Activated CD8-positive, alpha-beta memory T cell treated with anti-CD3 and anti-CD28 coated beads, Interleukin-2, amount 10 ng/mL, durations not matched to agents 7 days and 5 days (primary cell): ENCODE measurements around the gene NUP85. TPM values are rescaled to one million over a fixed set of nuclear protein-coding genes. Genes with fewer than 3 reads are reported as not detected.

Source experiments
- ATAC-seq: fragments of 150-1000 bp; cut with Tn5 transposase; one replicate; pipeline ENCODE4 v1.10.0; 2021; ENCODE audit warnings: moderate library complexity
- CTCF ChIA-PET: fragments of 350-600 bp; sonication (Branson Sonifier 250); formaldehyde crosslinking; loops from one replicate; lab custom pipeline; 2021; ENCODE audit warnings: antibody characterized with exemption; lab: Charles Lee
- DNase-seq: peaks from one replicate; pipeline ENCODE4 v3.0.0-alpha.2; 2020
- H3K27ac Mint-ChIP-seq: one replicate; pipeline ENCODE4 v1.8.0; 2021; ENCODE audit warnings: mild to moderate bottlenecking, mixed read lengths
- H3K27me3 Mint-ChIP-seq: one replicate; pipeline ENCODE4 v1.8.0; 2021; ENCODE audit warnings: mixed read lengths
- H3K36me3 Mint-ChIP-seq: one replicate; pipeline ENCODE4 v1.8.0; 2021; ENCODE audit warnings: mild to moderate bottlenecking, mixed read lengths
- H3K4me1 Mint-ChIP-seq: one replicate; pipeline ENCODE4 v1.8.0; 2021; ENCODE audit warnings: mixed read lengths
- H3K4me3 Mint-ChIP-seq: one replicate; pipeline ENCODE4 v1.8.0; 2021; ENCODE audit warnings: mild to moderate bottlenecking, moderate library complexity, mixed read lengths
- H3K9me3 Mint-ChIP-seq: one replicate; pipeline ENCODE4 v1.8.0; 2022; ENCODE audit warnings: low read depth, mixed read lengths
- total RNA-seq, 2 experiments: library from RNA; stranded (reverse); gene quantifications; one replicate each; pipeline ENCODE4 v1.2.3, GENCODE V29; 2021

NUP85 gene
- total RNA-seq, 2 experiments from 2014 or later: 164 to 176 TPM

DNA sequence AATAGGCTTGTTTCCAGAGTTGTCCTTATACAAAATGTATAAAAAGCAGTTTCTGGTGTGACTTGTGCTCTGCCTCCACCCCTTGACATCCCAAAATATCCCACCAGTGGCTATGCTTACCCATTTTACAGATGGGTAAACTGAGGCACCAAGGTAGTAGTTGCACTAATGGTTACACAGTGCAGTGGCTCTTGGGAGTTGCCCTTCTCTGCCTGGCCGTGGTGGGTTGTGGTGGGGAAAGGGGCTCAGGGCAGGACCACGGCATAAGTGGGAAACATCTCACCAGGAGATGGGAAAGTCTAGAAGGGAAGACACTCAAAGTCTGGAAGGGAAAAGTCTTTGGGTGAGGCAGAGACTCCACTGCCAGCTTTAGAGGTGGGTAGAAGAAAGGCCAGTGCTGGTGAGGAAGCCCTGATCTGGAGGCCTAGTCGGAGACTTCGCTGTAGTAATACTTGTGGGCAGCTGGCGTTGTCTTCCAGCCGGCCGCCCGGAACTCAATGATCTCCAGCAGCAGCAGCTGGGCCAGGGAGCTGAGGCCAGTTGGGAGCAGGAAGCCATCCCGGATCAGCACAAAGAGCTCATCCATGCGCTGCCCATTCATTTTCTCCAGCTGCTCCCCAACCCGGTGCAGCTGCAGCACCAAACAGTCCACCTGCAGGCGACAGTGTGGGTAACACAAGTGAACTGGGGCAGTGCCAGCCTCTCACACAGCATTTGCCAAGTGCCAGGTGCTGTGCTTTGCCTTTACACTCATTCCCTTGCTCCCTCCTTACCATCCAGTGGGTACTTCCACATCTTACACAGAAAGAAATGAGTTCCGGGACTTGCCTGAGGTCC is 61.1 kb downstream of the NUP85 start:
- Mint-ChIP-seq H3K27ac (no peak overlapping the region), H3K4me1 (peaks cover 29% of the 10 kb centered on the region), H3K9me3 (no peaks in the 10 kb centered on the region), H3K4me3 (no peak overlapping the region), H3K27me3 (no peaks in the 10 kb centered on the region), H3K36me3 (peaks cover 13% of the 10 kb centered on the region)
- DNase-seq (no peak), ATAC-seq (no peak)
- CTCF ChIA-PET: interaction anchor here (0.9 kb wide), 1 partner anchor 23 kb away, joined by 3 read pairs; the partner anchor contains the start of gene SLC25A19

DNA sequence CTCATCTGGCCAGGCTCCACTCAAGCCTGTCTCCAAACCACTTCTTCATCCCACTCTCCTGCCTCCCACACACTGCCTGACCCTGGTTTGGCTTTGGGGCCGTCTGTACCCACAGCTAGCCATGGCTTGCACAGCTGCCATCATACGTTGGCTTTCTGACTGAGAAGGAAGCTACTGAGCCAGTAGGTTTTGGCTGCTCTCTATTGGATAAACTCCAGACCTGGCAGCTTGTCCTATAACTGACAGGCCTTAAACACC is 61.6 kb downstream of the NUP85 start:
- H3K9me3 Mint-ChIP-seq: no peaks in the 10 kb centered on the region
- no peak overlapping the region for H3K27ac Mint-ChIP-seq
- no peak for DNase-seq
- peaks cover 15% of the 10 kb centered on the region for H3K36me3 Mint-ChIP-seq
- H3K27me3 Mint-ChIP-seq: no peaks in the 10 kb centered on the region
- CTCF ChIA-PET: interaction anchor here (0.9 kb wide), 1 partner anchor 22 kb away, joined by 3 read pairs; the partner anchor contains the start of gene SLC25A19
- H3K4me1 Mint-ChIP-seq: peaks cover 32% of the 10 kb centered on the region
- no peak overlapping the region for H3K4me3 Mint-ChIP-seq
- no peak for ATAC-seq

DNA sequence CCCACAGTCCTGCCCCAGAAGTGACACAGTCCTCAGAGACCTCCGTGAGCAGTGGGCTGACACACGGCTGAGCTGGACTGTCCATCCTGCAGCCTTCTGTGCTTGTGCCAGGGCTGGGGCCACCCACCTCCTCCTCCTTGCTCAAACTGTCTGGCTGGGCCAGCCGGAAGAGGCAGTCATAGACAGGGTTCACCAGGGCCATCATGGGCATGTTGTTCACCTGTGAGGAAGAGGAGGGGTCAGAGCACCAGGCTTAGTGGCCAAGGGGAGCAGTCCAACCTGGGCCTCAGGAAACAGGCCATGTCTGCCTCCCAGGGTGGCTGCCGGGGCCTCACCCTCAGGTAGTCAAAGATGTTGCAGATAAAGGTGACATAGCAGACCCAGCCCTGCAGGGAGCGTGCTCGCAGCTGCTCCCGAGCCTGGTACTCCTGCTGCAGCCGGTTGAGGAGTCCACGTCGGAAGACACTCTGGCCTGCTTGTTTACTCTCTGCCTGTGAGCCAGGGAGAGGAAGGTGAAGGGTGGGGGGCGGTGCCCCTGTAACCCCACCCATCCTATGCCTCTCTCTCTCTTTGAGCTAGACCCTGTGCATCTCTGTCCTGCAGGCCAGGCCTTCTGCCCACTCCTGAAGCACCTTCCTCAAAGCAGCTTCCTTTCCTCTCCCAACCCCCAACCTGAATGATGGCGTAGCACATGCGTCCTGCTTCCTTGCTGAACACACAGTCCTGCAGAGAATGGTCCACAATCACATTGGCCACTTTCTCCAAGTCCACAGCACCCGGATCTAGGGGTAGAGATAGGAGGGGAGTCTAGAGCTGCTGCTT is 62.1 kb downstream of the NUP85 start:
- Mint-ChIP-seq H3K36me3 (peaks cover 16% of the 10 kb centered on the region), H3K27ac (no peak overlapping the region), H3K27me3 (no peaks in the 10 kb centered on the region), H3K9me3 (no peaks in the 10 kb centered on the region), H3K4me1 (peaks cover 32% of the 10 kb centered on the region), H3K4me3 (no peak overlapping the region)
- DNase-seq (no peak), ATAC-seq (no peak)
- CTCF ChIA-PET: interaction anchor here (0.9 to 5.8 kb wide), 3 partner anchors 22 to 366 kb away, joined by 3 to 86 read pairs (median 5); partner anchors contain the start of genes SLC25A19 and SMIM5

DNA sequence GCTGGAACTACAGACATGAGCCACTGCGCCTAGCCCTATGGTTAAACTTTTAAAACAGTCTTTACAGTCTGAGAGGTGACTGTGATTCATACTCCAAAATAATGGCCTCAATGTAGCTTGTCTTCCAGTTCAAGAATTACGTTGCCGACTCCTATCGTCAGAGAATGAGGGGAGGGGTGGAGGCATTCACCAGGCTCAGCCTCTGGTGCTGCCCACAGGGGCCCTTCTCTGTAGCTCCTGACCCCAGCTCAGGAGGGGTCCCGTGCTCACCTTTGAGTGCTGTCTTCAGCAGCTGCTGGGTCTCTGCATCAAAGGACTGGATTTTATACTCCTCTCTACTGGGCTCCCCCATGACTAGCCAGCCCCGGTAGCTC is 64.4 kb downstream of the NUP85 start:
- H3K4me3 Mint-ChIP-seq: peak overlapping the region; percentile 84
- ATAC-seq (no peak), DNase-seq (no peak)
- H3K9me3 Mint-ChIP-seq: no peaks in the 10 kb centered on the region
- peak overlapping the region; percentile 87 for H3K27ac Mint-ChIP-seq
- peaks cover 15% of the 10 kb centered on the region for H3K36me3 Mint-ChIP-seq
- H3K4me1 Mint-ChIP-seq: peaks cover 35% of the 10 kb centered on the region
- CTCF ChIA-PET: interaction anchor here (0.7 to 5.8 kb wide), 22 partner anchors 9 to 265 kb away, joined by 3 to 95 read pairs (median 10); partner anchors contain the start of genes GGA3, GRB2, MRPS7 and SLC25A19
- H3K27me3 Mint-ChIP-seq: no peaks in the 10 kb centered on the region

DNA sequence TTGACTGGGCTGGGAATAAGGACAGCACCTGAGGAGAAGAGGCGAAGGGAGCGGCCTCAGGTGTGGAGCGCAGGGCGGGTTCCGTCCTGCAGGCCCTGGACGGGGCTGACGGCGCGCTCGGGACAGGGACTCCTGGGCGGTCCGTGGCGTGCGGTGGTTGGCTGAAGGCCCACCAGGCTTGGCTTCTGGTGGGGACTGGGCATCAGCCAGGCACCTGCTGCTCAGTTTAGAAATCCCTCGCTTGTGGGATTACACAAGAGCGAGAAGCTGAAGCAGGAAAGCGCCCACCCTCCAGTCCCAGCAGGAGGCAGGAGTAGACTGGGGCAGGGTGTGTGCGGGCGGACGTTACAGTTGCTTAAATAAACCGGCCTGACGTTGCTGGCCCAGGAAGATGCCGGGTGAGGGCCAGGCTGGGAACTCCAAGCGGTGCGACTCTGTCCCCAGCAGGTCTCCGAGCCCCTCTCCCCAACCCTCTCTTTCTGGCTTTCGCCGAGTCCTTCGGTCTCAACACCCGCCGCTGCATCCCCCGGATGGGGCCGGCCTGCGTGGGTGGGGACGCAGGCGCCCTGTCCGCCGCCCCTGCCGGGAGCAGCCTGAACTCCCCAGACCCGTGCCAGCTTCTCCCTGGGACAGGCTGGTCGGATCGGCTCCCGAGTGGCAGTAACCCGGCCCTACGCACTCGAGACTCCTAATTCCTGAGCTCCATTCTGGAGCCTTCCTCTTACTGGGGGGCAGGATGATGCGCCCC is 64.9 kb downstream of the NUP85 start:
- Mint-ChIP-seq H3K36me3 (peaks cover 17% of the 10 kb centered on the region), H3K4me1 (peaks cover 37% of the 10 kb centered on the region), H3K4me3 (peak overlapping the region; percentile 84), H3K9me3 (no peaks in the 10 kb centered on the region), H3K27ac (peak overlapping the region; percentile 87), H3K27me3 (no peaks in the 10 kb centered on the region)
- CTCF ChIA-PET: interaction anchor here (0.5 to 5.8 kb wide), 49 partner anchors 9 to 363 kb away, joined by 3 to 95 read pairs (median 4); partner anchors contain the start of genes GGA3, GRB2, MRPL58 and MRPS7
- peak; percentile 75 for DNase-seq
- ATAC-seq: peak; percentile 59

DNA sequence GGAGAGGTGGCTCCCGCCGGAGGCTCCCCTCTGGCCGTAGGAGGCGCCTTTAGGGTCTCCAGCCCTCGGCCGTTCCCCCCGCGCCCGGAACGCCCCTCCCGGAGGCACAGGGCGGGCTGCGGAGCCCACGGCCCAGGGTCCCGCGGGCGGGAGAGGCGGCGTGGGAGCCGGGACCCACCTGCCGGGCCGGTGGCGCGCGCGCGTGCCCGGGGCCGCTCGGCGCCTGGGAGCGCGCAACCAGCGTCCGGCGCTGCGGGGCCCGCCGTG is 65.4 kb downstream of the NUP85 start, which contains the start of gene MIF4GD:
TSS of gene MIF4GD (minus strand) at position 266 of the 267 bp plus-strand sequence. CDS start 1,036 bp downstream, outside the sequence.
- CTCF ChIA-PET: interaction anchor here (0.6 to 5.8 kb wide), 44 partner anchors 8 to 362 kb away, joined by 3 to 95 read pairs (median 4); partner anchors contain the start of genes GGA3, GRB2, MRPL58 and MRPS7
- Mint-ChIP-seq H3K36me3 (peaks cover 17% of the 10 kb centered on the region), H3K4me1 (peaks cover 37% of the 10 kb centered on the region), H3K9me3 (no peaks in the 10 kb centered on the region), H3K27me3 (no peaks in the 10 kb centered on the region), H3K27ac (peak within 1 kb of the TSS; percentile 87), H3K4me3 (peak within 1 kb of the TSS; percentile 86)
- ATAC-seq: peak; percentile 31
- DNase-seq: no peak

DNA sequence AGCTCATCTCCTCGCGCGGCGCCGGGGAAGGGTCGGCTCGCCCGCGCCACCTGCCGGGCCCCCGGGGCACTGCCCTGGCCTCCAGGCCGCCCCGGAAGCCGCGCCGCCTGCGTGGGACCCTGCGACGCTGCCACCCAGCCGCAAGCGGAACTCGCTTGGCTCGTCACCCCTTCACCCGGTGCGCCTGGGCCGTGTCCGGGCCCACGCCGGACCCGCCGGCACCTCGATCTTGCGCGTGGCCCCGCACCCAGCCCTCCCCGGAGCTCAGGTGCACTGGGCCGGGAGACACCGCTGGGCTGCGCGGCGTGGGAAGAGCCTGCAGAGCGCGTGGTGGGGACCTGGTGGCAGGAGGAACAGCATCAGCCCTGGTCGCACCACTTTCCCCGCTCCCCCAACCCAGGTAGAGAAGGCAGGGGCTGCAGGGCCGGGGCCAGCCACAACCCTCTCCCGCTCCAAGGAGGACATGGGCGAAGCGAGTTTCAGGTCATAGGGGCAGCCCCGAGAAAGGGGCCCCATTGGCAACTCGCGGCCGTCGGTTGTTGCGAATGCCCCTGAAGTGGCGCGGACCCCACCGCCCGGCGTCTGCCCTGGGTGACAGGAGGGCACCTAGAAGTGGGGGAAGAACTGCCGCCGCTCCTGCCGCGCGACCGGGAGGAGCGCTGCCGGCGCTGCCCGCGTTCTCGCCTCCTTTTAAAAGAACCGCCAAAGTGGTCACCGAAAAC is 65.9 kb downstream of the NUP85 start:
- H3K9me3 Mint-ChIP-seq: no peaks in the 10 kb centered on the region
- H3K4me1 Mint-ChIP-seq: peaks cover 37% of the 10 kb centered on the region
- peak; percentile 87 for ATAC-seq
- peak; percentile 90 for DNase-seq
- H3K27me3 Mint-ChIP-seq: no peaks in the 10 kb centered on the region
- peak overlapping the region; percentile 86 for H3K4me3 Mint-ChIP-seq
- H3K36me3 Mint-ChIP-seq: peaks cover 17% of the 10 kb centered on the region
- CTCF ChIA-PET: interaction anchor here (0.6 to 5.8 kb wide), 44 partner anchors 8 to 362 kb away, joined by 3 to 95 read pairs (median 4); partner anchors contain the start of genes GGA3, GRB2, MRPL58 and MRPS7
- peak overlapping the region; percentile 86 for H3K27ac Mint-ChIP-seq

DNA sequence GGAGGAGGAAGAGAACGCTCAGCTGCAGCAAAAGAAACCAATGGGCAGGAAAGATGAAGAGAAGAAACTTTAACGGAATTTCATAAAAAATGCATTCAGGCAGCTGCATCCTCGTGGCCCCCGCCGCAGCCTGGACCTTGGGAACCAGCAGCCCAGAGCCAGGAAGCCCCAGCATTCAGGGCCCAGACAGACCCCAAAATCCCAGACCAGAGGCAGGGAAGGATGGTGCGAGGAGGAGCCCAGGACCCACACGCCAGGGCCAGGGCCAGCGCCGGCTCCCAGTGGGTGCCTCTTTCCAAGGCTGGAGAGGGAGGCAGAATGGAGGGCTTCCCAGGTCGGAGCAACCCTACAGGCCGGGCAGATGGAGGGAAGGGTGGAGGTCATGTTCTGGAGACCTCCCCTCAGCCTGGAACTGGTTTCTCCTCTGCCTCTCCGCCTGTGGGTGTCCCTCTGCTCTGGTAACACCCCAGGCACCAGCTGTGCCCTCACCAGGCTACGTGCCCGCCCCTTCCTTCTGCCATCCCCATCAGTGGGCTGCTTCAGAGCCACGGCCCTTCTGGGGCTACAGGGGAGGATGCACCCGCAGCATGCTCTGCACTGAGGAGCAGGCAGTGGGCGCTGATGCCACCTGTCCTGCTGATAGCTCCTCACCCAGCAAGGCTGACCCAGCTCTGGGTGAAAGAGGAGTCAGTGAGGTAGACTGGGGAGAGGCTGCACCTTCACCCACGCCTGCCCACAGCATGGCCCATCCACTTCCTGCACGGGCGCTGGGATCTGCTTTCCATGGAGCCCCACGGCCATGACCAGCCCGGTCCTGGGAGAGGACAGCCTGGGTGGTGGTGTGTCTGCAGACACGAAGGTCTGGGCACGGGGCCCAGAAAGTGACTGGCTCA is 66.7 kb downstream of the NUP85 start:
- Mint-ChIP-seq H3K27ac (peak overlapping the region; percentile 86), H3K4me3 (peak overlapping the region; percentile 86), H3K4me1 (peaks cover 37% of the 10 kb centered on the region), H3K36me3 (peaks cover 15% of the 10 kb centered on the region), H3K9me3 (no peaks in the 10 kb centered on the region), H3K27me3 (no peaks in the 10 kb centered on the region)
- DNase-seq (peak; percentile 47), ATAC-seq (no peak)
- CTCF ChIA-PET: interaction anchor here (0.9 to 5.8 kb wide), 19 partner anchors 10 to 260 kb away, joined by 3 to 95 read pairs (median 12); partner anchors contain the start of genes GGA3, GRB2, MRPL58 and MRPS7

DNA sequence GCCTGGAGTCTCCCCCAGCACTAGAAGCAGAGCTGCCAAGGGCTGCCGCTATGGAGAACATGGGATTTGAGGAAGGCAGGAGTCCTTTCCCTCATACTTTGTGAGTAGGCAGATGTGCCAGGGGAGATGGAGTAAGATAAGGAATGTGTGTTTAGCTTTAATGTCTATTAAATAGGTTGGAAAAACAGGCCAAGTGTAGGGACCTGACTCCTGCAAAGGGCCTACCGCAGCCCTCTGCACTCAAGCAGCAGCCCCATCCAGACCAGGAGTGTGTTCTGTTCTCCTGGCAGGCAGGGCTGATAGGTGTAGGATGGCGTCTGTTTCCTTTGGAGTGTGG is 67.3 kb downstream of the NUP85 start:
- CTCF ChIA-PET: interaction anchor here (4.7 to 5.8 kb wide), 3 partner anchors 12 to 140 kb away, joined by 36 to 95 read pairs (median 86); partner anchors contain the start of genes GGA3, MRPS7 and SLC25A19
- H3K4me1 Mint-ChIP-seq: peaks cover 36% of the 10 kb centered on the region
- H3K9me3 Mint-ChIP-seq: no peaks in the 10 kb centered on the region
- no peaks in the 10 kb centered on the region for H3K27me3 Mint-ChIP-seq
- H3K36me3 Mint-ChIP-seq: peaks cover 16% of the 10 kb centered on the region
- H3K4me3 Mint-ChIP-seq: peak overlapping the region; percentile 86
- peak overlapping the region; percentile 86 for H3K27ac Mint-ChIP-seq
- ATAC-seq (no peak), DNase-seq (no peak)

DNA sequence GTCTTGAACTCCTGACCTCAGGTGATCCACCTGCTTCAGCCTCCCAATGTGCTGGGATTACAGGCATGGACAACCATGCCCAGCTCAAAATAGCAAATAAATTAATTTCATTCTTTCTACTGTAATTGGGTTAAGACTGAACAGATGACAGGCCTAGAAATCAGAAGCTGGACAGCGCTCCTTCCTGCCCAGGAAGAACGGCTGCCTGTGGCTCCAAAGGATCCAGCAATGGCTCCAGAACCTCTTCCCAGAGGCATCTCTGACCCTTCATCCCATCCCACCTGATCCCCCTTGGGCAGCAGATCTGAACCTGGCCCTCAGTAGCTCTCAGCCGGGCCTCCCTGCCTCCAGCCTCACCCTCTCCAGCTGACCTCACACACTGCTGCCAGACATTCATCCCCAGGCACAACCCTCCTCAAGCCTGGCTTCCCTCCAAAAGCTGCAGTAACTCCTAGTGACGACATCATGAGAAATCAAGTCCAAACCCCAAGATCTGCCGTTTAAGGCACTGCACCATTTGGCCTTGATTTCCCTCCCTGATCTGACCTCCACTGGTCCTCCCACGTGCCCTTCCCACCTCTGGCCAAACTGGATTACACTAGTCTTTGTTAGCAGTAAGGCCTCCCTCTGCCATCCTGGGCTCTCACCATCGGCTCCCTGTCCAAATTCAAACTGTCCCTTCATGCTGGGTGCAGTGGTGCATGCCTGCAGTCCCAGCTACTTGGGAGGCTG is 68.7 kb downstream of the NUP85 start:
- no peak overlapping the region for H3K4me3 Mint-ChIP-seq

DNA sequence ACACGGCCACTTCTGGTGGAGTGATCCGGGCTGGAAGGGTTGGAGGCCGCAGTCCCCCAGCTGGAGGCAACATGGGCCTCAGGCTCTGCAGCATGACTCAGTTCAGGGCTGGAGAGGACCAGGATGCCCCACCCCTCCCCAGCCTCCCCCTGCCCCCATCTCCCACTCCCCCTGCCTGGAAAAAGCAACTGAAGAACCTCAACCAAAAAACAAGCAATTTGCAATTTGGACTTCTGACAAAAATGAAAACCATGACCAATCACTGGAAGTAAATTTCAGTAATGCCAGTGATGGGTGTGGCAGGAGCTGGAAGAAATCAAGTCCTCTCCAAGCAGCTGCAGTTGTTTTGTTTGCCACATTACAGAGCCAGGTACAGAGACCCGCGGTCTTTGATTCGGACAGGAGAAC is 72.2 kb downstream of the NUP85 start:
- DNase-seq (no peak), ATAC-seq (no peak)
- no peaks in the 10 kb centered on the region for H3K27me3 Mint-ChIP-seq
- CTCF ChIA-PET: no interaction called here
- peaks cover 15% of the 10 kb centered on the region for H3K4me1 Mint-ChIP-seq
- peaks cover 24% of the 10 kb centered on the region for H3K36me3 Mint-ChIP-seq
- H3K9me3 Mint-ChIP-seq: no peaks in the 10 kb centered on the region
- H3K27ac Mint-ChIP-seq: no peak overlapping the region
- no peak overlapping the region for H3K4me3 Mint-ChIP-seq

More for the DNA sequence above, 68.7 kb downstream of the NUP85 start:
- H3K36me3 Mint-ChIP-seq: peaks cover 18% of the 10 kb centered on the region
- DNase-seq (no peak), ATAC-seq (no peak)
- no peaks in the 10 kb centered on the region for H3K9me3 Mint-ChIP-seq
- no peaks in the 10 kb centered on the region for H3K27me3 Mint-ChIP-seq
- peak overlapping the region; percentile 4 for H3K27ac Mint-ChIP-seq
- H3K4me1 Mint-ChIP-seq: peaks cover 30% of the 10 kb centered on the region
- CTCF ChIA-PET: interaction anchor here (0.9 to 5.8 kb wide), 4 partner anchors 14 to 138 kb away, joined by 3 to 86 read pairs (median 4); partner anchors contain the start of gene SLC25A19
